ENCODE data around the gene APPBP2. TPM values are rescaled to one million over a fixed set of nuclear protein-coding genes. Genes with fewer than 3 reads are reported as not detected.

The APPBP2 gene
- total and polyA plus RNA-seq, 10 donors, result 4.1 to 49.8 (median 30.8) TPM

- DNase-seq, result no peak
- TF ChIP-seq POLR2AphosphoS5 (IDR thresholded peaks at IDR 0.05) (no peak), POLR2A (IDR thresholded peaks at IDR 0.05) (no peak)
- TF ChIP-seq, protein P1, sequence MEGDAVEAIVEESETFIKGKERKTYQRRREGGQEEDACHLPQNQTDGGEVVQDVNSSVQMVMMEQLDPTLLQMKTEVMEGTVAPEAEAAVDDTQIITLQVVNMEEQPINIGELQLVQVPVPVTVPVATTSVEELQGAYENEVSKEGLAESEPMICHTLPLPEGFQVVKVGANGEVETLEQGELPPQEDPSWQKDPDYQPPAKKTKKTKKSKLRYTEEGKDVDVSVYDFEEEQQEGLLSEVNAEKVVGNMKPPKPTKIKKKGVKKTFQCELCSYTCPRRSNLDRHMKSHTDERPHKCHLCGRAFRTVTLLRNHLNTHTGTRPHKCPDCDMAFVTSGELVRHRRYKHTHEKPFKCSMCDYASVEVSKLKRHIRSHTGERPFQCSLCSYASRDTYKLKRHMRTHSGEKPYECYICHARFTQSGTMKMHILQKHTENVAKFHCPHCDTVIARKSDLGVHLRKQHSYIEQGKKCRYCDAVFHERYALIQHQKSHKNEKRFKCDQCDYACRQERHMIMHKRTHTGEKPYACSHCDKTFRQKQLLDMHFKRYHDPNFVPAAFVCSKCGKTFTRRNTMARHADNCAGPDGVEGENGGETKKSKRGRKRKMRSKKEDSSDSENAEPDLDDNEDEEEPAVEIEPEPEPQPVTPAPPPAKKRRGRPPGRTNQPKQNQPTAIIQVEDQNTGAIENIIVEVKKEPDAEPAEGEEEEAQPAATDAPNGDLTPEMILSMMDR (IDR thresholded peaks at IDR 0.05 in 8 of 11, conservative IDR thresholded peaks at IDR 0.05 in 3 of 11), result no peak
- WGBS, 5 donors, result 66 to 96% (median 89%) methylated on average over 3 of the region's 3 CpGs
Measured at GRCh38 chr17:60412701-60413100, 113.3 kb downstream of the APPBP2 start.

DNA sequence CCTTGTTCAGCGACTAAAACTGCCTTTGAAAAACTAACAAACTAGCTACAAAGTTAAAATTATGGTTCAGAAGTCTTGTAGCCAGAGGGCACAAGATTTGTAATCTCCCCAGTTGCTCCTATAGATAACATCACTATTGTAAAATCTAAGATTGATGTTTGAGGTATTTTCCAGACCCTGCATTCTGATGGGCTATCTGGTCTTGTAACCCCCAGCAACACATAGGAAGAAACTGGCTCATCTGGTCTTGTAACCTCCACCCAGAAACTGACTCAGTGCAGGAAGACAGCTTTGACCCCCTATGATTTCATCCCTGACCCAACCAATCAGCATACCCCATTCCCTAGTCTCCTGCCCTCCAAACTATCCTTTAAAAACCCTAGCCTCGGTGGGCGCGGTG lies 116.0 kb downstream of the APPBP2 start:
- intact Hi-C loops (cut with DNase I; ENCODE audit: low total_unique reads), result no loop called here
- Histone ChIP-seq H3K9me3 (no peaks in the 10 kb centered on the region), H3K36me3 (no peaks in the 10 kb centered on the region), H3K27ac (no peak overlapping the region), H3K4me1 (no peaks in the 10 kb centered on the region), H3K4me3 (no peak overlapping the region), H3K27me3 (replicated peaks in 1 of 7) (no peaks in the 10 kb centered on the region)
- DNase-seq, result no peak
- TF ChIP-seq POLR2A (IDR thresholded peaks at IDR 0.05) (no peak), POLR2AphosphoS5 (IDR thresholded peaks at IDR 0.05) (no peak)
- TF ChIP-seq, protein P1 (IDR thresholded peaks at IDR 0.05 in 8 of 11, conservative IDR thresholded peaks at IDR 0.05 in 3 of 11), result no peak
- WGBS, 5 donors, result 90 to 98% (median 95%) methylated on average over 4 of the region's 4 CpGs

More at GRCh38 chr17:60412701-60413100, 113.3 kb downstream of the APPBP2 start:
- Histone ChIP-seq H3K36me3 (no peaks in the 10 kb centered on the region), H3K27ac (no peak overlapping the region), H3K4me1 (no peaks in the 10 kb centered on the region), H3K9me3 (no peaks in the 10 kb centered on the region), H3K4me3 (no peak overlapping the region), H3K27me3 (replicated peaks in 1 of 7) (no peaks in the 10 kb centered on the region)
- intact Hi-C loops (cut with DNase I; ENCODE audit: low total_unique reads), result no loop called here

DNA sequence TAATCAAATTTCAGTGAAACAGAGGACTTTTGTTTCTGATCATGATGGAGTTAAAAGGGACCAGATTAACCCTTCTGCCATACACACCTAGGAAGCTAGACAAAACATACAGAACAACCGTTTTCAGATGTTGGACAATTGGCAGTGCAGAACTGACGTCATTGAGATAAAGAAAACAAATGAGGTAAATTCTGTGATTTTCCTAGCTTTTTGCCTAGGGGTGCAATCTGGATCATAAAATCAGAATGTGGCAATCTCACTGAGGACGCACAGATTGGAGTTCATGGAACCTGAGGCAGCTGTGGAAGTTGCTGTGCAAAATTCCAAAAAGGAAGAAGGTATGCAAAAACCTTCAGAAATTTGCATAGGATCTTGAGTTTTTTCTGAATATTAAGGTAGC lies 119.2 kb downstream of the APPBP2 start:
- WGBS, 5 donors, result 86 to 89% (median 88%) methylated on average over 3 of the region's 3 CpGs
- no peak for DNase-seq
- TF ChIP-seq POLR2A (IDR thresholded peaks at IDR 0.05), result no peak
- TF ChIP-seq, protein P1 (IDR thresholded peaks at IDR 0.05 in 8 of 11, conservative IDR thresholded peaks at IDR 0.05 in 3 of 11), result no peak
- no peak for TF ChIP-seq POLR2AphosphoS5 (IDR thresholded peaks at IDR 0.05)
- Histone ChIP-seq H3K4me1 (peaks cover 0 to 8% (median 0%) of the 10 kb centered on the region in 6 donors), H3K36me3 (no peaks in the 10 kb centered on the region), H3K27me3 (replicated peaks in 1 of 7) (no peaks in the 10 kb centered on the region), H3K4me3 (no peak overlapping the region), H3K27ac (no peak overlapping the region), H3K9me3 (no peaks in the 10 kb centered on the region)
- intact Hi-C loops (cut with DNase I; ENCODE audit: low total_unique reads), result no loop called here

- no peak for DNase-seq
- no peak for TF ChIP-seq POLR2A (IDR thresholded peaks at IDR 0.05)
- TF ChIP-seq POLR2AphosphoS5 (IDR thresholded peaks at IDR 0.05), result no peak
- TF ChIP-seq, protein P1 (IDR thresholded peaks at IDR 0.05 in 8 of 11, conservative IDR thresholded peaks at IDR 0.05 in 3 of 11), result no peak
- intact Hi-C loops (cut with DNase I; ENCODE audit: low total_unique reads), result no loop called here
Measured at GRCh38 chr17:60403962-60404361, 122.1 kb downstream of the APPBP2 start.

More at GRCh38 chr17:60403962-60404361, 122.1 kb downstream of the APPBP2 start:
- peaks cover 0 to 15% (median 2%) of the 10 kb centered on the region in 6 donors for H3K4me1 ChIP-seq
- WGBS, 5 donors, result 84 to 92% (median 90%) methylated on average over 6 of the region's 6 CpGs
- H3K4me3 ChIP-seq, result no peak overlapping the region
- no peaks in the 10 kb centered on the region for H3K36me3 ChIP-seq
- no peaks in the 10 kb centered on the region for H3K27me3 ChIP-seq (replicated peaks in 1 of 7)
- H3K27ac ChIP-seq, result no peak overlapping the region
- no peaks in the 10 kb centered on the region for H3K9me3 ChIP-seq

Data from spleen (tissue), 11 donors.